Measurements from ENCODE around the gene MRO.

Gene MRO

DNA sequence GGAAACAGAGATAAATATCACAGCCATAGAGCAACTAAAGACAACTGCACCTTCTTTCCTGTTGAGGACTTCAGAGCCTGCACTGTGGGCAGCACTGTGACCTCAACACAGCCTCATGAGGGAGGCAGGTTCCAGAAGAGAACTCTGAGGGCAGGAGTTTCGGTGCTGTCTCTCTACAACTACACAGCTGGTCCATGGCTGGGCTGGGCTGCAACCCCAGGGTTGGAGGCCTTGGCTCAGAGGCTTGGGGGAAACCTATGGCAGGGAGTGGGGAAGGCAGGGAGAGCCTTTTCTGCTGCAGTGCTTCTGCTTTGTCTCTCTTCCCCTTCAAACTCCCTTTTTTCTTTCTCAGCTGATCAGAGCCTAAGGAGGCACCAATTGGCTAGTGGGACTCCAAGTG, 66.5 kb downstream of the MRO start:
- H3K27me3 ChIP-seq: peaks cover 14% of the 10 kb centered on the region
- TF ChIP-seq, protein P1, sequence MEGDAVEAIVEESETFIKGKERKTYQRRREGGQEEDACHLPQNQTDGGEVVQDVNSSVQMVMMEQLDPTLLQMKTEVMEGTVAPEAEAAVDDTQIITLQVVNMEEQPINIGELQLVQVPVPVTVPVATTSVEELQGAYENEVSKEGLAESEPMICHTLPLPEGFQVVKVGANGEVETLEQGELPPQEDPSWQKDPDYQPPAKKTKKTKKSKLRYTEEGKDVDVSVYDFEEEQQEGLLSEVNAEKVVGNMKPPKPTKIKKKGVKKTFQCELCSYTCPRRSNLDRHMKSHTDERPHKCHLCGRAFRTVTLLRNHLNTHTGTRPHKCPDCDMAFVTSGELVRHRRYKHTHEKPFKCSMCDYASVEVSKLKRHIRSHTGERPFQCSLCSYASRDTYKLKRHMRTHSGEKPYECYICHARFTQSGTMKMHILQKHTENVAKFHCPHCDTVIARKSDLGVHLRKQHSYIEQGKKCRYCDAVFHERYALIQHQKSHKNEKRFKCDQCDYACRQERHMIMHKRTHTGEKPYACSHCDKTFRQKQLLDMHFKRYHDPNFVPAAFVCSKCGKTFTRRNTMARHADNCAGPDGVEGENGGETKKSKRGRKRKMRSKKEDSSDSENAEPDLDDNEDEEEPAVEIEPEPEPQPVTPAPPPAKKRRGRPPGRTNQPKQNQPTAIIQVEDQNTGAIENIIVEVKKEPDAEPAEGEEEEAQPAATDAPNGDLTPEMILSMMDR (IDR thresholded peaks at IDR 0.05): no peak

GRCh38 chr18:50751947-50752346, 67.9 kb downstream of the MRO start:
- no peaks in the 10 kb centered on the region for H3K4me1 ChIP-seq (ENCODE audit: control insufficient read depth in 1 of 2, insufficient read depth in 1 of 2, low read depth in 1 of 2, low read length in 1 of 2)
- H3K27me3 ChIP-seq: peaks cover 15% of the 10 kb centered on the region
- no peak overlapping the region for H3K27ac ChIP-seq
- no peaks in the 10 kb centered on the region for H3K9me3 ChIP-seq
- H3K4me3 ChIP-seq (ENCODE audit: low read depth in 1 of 2, low read length in 1 of 2): no peak overlapping the region
- H3K36me3 ChIP-seq: no peaks in the 10 kb centered on the region
- TF ChIP-seq, protein P1 (IDR thresholded peaks at IDR 0.05): no peak

More for the DNA sequence above, 66.5 kb downstream of the MRO start:
- Histone ChIP-seq H3K4me1 (ENCODE audit: control insufficient read depth in 1 of 2, insufficient read depth in 1 of 2, low read depth in 1 of 2, low read length in 1 of 2) (no peaks in the 10 kb centered on the region), H3K4me3 (ENCODE audit: low read depth in 1 of 2, low read length in 1 of 2) (no peak overlapping the region), H3K9me3 (no peaks in the 10 kb centered on the region), H3K36me3 (no peaks in the 10 kb centered on the region), H3K27ac (no peak overlapping the region)

DNA sequence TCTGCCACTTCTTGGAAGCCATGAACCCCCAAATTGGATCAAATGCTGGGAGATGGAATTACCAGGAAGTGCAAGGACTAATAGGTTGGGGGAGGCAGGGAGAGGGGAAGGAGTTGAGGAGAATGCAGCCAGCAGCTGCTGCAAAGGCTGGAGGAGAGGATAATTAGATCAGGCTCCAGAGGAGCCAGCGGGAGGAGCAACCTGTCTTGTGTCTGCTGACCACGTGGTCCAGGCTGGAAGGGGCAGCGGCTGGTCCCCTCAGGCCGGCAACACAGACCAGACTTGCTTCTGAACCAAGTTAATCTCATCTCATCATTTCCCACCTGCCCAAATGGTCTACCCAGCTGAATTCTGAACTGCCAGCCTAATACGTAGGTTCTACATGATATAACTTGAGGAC, 68.3 kb downstream of the MRO start:
- Histone ChIP-seq H3K27me3 (peaks cover 15% of the 10 kb centered on the region), H3K27ac (no peak overlapping the region), H3K36me3 (no peaks in the 10 kb centered on the region), H3K4me3 (ENCODE audit: low read depth in 1 of 2, low read length in 1 of 2) (no peak overlapping the region), H3K9me3 (no peaks in the 10 kb centered on the region), H3K4me1 (ENCODE audit: control insufficient read depth in 1 of 2, insufficient read depth in 1 of 2, low read depth in 1 of 2, low read length in 1 of 2) (no peaks in the 10 kb centered on the region)
- TF ChIP-seq, protein P1 (IDR thresholded peaks at IDR 0.05): no peak

DNA sequence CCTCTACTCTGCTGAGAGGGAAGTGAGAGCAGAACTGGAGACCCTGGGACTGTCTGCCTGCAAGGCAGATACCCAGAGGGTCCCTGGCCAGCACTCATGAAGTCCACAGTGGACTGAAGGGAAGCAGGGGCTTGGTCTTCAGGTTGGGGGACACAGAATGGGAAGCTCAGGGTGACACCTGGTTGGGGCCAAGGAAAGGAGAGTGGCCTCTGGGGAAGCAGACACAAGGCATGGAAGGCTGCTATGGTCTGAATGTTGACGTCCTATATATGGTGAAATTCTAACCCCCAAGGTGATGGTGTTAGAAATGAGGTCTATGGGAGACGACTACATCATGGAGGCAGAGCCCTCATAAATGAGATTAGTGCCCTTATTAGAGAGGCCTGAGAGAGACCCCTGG, 69.3 kb downstream of the MRO start:
- TF ChIP-seq, protein P1 (IDR thresholded peaks at IDR 0.05): no peak
- no peak overlapping the region for H3K4me3 ChIP-seq (ENCODE audit: low read depth in 1 of 2, low read length in 1 of 2)
- H3K36me3 ChIP-seq: no peaks in the 10 kb centered on the region
- peaks cover 15% of the 10 kb centered on the region for H3K27me3 ChIP-seq
- H3K9me3 ChIP-seq: no peaks in the 10 kb centered on the region
- H3K4me1 ChIP-seq (ENCODE audit: control insufficient read depth in 1 of 2, insufficient read depth in 1 of 2, low read depth in 1 of 2, low read length in 1 of 2): no peaks in the 10 kb centered on the region
- H3K27ac ChIP-seq: no peak overlapping the region

GRCh38 chr18:50749945-50750344, 69.9 kb downstream of the MRO start:
- TF ChIP-seq, protein P1 (IDR thresholded peaks at IDR 0.05): no peak
- Histone ChIP-seq H3K27me3 (peaks cover 15% of the 10 kb centered on the region), H3K9me3 (no peaks in the 10 kb centered on the region), H3K4me3 (ENCODE audit: low read depth in 1 of 2, low read length in 1 of 2) (no peak overlapping the region), H3K4me1 (ENCODE audit: control insufficient read depth in 1 of 2, insufficient read depth in 1 of 2, low read depth in 1 of 2, low read length in 1 of 2) (no peaks in the 10 kb centered on the region), H3K36me3 (no peaks in the 10 kb centered on the region), H3K27ac (no peak overlapping the region)

GRCh38 chr18:50749421-50749820, 70.4 kb downstream of the MRO start:
- Histone ChIP-seq H3K9me3 (no peaks in the 10 kb centered on the region), H3K36me3 (no peaks in the 10 kb centered on the region), H3K4me3 (ENCODE audit: low read depth in 1 of 2, low read length in 1 of 2) (no peak overlapping the region), H3K27ac (no peak overlapping the region), H3K4me1 (ENCODE audit: control insufficient read depth in 1 of 2, insufficient read depth in 1 of 2, low read depth in 1 of 2, low read length in 1 of 2) (no peaks in the 10 kb centered on the region), H3K27me3 (peaks cover 15% of the 10 kb centered on the region)
- TF ChIP-seq, protein P1 (IDR thresholded peaks at IDR 0.05): no peak
